Umbilical cord (tissue), 2 donors: Measurements from ENCODE around the gene TLR9. TPM values are rescaled to one million over a fixed set of nuclear protein-coding genes. Genes with fewer than 3 reads are reported as not detected.
A peak's percentile ranks its signal among the peaks of the same experiment; 100 is the strongest.

Source experiments
- DNase-seq: peaks from one replicate; pipeline ENCODE4 v3.0.0-alpha.2; 2015; ENCODE audit warnings: low spot score
- total RNA-seq: library from RNA; depleted of rRNA; stranded (reverse); fragments of >200 nt; gene quantifications from one replicate; pipeline ENCODE4 v1.2.3, GENCODE V29; 2014; ENCODE audit warnings: low replicate concordance; ENCODE audit not compliant: insufficient read depth

Gene TLR9
- total RNA-seq, 1 donor from 2014 or later = 0.24 TPM

DNA sequence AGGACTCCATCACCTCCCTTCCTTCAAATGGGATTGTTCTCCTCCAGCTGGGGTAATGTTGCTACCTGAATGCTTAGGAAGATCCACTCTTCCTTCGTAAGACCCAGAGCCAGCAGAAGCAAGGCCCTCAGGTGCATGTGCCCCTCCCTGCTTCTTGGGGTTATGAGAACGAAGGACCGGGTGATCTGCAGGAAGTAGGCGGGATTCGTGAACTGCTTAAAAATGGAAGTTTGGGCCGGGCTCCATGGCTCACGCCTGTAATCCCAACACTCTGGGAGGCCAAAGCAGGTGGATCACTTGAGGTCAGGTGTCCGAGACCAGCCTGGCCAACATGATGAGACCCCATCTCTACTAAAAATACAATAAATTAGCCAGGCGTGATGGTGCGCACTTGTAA lies 8.0 kb downstream of the TLR9 start:
- no peak for DNase-seq

DNA sequence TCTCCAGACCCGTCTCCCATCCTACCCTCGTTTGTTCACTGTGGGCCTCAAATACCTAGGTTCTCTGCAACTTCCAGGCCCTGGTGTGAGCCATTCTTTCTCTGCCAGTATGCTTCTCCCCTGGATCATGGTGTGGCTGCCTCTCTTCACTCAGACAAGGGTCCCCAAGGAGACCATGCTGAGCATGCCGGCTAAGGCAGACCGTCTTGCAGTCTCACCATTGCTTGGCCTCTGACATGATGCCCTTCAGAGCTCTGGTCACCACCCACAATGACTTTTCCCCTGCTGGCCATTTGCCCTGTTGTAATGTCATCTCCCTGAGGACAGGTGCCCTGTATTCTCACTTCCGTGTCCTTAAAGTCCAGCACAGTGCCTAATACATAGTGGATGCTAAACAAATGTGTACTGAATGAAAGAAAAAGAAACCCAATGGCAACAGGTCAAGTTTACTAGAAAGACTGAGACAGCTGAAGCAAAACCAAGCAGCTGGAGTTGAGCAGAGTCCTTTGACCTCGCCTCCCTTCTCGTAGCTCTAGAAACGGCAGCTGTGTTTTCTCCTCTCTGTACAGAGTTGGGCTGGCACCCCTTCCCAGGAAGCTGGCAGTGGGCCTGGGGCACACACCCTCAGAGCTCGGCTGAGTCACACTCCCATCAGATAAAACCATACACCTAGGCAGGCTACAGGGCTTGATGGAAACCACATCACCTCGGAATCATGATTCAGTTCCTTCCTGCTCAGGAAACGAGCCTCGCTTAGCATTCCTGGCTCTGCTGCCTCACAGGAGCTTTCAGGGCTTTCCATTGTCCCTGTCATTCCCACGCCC lies 8.6 kb downstream of the TLR9 start:
- DNase-seq = peak; percentile 63

DNA sequence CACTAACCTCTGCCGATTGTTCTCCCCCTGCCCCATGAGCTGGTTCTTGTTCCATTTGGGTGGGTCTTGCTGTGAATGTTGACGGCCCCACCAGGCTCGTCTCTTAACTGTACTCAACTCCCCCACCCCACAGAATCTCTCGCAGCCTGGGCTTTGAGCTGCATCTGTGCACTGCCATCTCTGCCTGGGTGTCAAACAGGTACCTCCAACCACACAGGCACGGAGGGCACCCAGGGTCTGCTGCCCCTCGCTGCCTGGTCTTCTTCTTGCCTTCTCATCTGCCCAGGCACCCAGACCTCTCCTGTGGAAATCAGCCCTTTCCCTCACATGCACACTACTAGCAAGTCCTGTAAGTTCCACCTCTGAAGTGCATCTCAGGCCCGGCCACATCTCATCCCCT lies 10.1 kb downstream of the TLR9 start:
- no peak for DNase-seq

- DNase-seq = no peak
These were observed 11.5 kb downstream of the TLR9 start for GRCh38 chr3:52213901-52214300.

DNA sequence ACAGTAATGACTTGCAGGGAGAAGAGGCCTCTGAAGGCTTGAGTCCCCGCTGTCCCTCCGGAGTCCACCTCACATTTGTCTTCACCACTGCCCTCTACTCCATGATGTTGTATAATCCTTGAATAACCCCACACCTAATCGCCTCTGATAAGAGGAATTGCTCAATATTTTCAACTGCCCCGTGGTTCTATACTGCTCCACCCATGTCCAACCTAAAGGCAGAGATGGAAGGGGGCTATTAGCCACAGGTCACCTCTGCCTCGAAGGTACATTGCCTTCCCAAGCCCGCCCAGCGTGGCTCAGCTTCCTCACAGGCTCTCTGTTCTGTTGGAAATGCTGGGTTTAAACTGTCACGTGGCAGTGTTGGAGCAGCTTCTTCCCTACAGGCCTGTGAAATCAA lies 12.4 kb downstream of the TLR9 start:
- DNase-seq = no peak

DNA sequence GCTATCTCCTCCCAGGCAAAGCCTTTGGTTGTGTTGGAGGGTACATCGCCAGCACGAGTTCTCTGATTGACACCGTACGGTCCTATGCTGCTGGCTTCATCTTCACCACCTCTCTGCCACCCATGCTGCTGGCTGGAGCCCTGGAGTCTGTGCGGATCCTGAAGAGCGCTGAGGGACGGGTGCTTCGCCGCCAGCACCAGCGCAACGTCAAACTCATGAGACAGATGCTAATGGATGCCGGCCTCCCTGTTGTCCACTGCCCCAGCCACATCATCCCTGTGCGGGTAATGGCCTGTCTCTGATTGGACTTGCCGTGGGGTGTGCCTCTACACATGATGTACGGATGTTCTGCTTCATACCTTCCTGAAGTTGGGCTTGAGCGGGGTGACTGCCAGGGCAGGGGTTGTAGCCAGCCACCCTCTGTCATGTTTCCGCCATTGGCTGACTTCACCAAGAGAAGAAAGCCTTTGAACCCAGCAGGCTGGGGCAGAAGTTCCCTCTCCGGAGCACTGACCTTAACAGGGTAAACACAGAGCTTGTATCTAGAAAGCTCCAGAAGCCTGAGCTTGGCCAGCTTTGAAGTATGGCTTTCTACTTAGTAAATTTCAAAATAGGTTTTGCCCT lies 14.1 kb downstream of the TLR9 start:
- no peak for DNase-seq

DNA sequence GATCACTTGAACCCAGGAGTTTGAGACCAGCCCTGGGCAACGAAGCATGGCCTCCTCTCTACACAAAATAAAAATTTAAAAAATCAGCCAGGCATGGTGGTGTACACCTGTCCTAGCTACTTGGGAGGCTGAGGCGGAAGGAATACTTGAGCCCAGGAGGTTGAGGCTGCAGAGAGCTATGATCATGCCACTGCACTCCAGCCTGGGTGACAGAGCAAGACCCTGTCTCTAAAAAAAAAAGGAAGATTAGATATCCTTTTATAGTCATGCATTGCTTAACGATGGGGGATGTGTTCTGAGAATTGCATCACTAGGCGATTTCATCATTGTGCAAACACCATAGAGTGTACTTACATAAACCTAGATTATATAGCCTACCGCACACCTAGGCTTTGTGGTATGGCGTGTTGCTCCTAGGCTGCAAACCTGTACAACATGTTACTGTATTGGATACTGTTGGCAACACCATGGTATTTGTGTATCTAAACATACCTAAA lies 14.8 kb downstream of the TLR9 start:
- DNase-seq = no peak

DNA sequence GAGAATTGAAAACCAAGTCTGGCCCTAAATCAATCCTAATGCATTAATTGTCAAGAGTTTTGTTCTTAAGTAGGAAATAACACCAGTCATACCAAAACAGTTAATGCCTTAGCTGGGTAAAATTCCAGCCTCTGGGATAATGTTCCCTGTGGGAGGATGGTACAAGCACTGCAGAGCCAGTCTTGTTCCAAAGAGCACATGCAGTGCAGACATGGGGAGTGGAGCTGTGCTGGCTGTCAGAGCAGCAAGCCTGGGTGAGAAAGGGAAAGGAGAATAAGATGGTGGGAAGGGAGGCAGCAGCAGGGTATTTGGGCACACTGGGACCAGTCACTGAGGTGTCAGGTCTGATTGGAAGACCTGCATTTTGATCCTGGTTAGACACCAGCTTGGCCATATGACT lies 15.4 kb downstream of the TLR9 start:
- DNase-seq = no peak

- no peak for DNase-seq
These were observed 16.9 kb downstream of the TLR9 start for GRCh38 chr3:52208556-52208955.

GRCh38 chr3:52205727-52206372 lies 19.6 kb downstream of the TLR9 start:
- DNase-seq = no peak

- DNase-seq = no peak
These were observed 20.9 kb downstream of the TLR9 start for GRCh38 chr3:52204337-52205073.

GRCh38 chr3:52203701-52204100 lies 21.7 kb downstream of the TLR9 start:
- no peak for DNase-seq

GRCh38 chr3:52202384-52203077 lies 22.9 kb downstream of the TLR9 start:
- peak; percentile 24 for DNase-seq

- DNase-seq = no peak
These were observed 24.3 kb downstream of the TLR9 start for GRCh38 chr3:52200981-52201679.

- DNase-seq = no peak
These were observed 26.5 kb downstream of the TLR9 start for GRCh38 chr3:52198643-52199608.

- DNase-seq = peak; percentile 94
These were observed 27.4 kb downstream of the TLR9 start, which contains the start of gene ALAS1 for GRCh38 chr3:52197842-52198625. Gene ALAS1 (plus strand): TSS chr3:52198160. CDS start chr3:52199242, 1,082 bp downstream.

DNA sequence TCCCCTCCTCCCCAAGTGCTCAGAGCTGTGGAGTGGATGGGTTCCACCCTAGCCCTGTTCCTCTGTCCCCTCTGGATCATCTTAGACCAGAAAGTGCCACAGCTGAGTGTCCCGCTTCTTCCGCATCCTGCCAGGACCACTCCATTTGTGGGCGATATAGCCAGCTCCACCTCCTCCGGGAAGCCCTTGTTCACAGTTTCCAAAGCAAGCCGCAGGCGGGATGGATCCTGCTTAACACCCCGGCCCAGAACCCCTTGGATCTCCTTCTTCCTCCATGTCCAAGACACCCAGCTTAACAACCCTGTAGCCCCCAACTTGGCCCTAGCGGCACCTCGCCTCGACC lies 28.0 kb downstream of the TLR9 start:
- peak; percentile 22 for DNase-seq

GRCh38 chr3:52196977-52197376 lies 28.5 kb downstream of the TLR9 start:
- no peak for DNase-seq
